ENCODE data around the gene GDF11. TPM values are rescaled to one million over a fixed set of nuclear protein-coding genes. Genes with fewer than 3 reads are reported as not detected.
A peak's percentile ranks its signal among the peaks of the same experiment; 100 is the strongest.

Gene GDF11
- polyA plus RNA-seq, 4 donors, result 21.1 to 26.2 (median 23.8) TPM

DNA sequence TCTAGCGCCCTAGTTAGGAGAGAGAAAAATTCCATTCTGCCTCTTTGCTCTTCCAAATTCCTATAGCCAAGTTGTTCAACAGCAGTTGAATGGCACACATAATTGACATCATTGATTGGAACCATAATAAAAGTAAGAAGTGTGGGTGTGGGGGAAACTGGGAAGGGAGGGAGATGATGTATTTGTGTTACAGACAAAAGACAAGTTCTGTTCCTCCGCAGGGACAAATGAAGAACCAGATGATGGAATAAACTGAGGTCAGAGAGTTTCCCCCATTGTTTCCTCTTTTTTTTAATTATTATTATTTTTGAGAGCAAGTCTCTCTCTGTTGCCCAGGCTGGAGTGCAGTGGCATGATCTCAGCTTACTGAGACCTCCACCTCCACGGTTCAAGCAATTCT, 34.9 kb downstream of the GDF11 start:
- no peak for DNase-seq (ENCODE audit: low read depth in 4 of 4, low spot score in 3 of 4)

DNA sequence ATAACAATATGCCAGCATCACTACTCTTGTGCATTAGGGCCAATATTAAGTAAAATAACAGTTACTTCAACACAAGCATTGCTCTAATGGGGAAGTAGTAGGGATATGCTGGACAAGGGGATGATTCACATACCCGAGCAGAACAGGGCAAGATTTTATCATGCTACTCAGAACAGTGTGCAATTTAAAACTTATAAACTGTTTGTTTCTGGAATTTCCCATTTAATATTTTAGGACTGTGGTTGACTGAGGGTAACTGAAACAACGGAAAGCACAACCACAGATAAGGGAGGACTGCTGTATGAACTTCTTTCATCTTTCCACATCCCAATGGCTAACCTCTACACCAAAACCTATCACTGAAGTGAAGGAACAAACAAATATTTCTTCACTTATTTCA, 37.8 kb downstream of the GDF11 start:
- DNase-seq (ENCODE audit: low read depth in 4 of 4, low spot score in 3 of 4), result no peak

DNA sequence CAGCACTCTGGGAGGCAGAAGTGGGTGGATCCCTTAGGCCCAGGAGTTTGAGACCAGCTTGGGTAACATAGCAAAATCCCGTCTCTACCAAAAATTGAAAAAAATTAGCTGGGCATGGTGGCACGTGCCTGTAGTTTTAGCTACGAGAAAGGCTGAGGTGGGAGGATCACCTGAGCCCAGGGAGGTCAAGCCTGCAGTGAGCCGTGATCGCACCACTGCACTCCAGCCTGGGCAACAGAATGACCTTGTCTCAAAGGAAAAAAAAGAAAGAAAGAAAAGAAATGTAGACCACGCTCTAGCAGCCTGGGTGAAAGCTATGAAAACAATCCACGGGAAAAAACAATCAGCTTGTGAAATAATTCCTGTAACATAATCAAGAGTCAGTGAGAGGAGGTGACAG, 45.6 kb downstream of the GDF11 start:
- no peak for DNase-seq (ENCODE audit: low read depth in 4 of 4, low spot score in 3 of 4)

DNA sequence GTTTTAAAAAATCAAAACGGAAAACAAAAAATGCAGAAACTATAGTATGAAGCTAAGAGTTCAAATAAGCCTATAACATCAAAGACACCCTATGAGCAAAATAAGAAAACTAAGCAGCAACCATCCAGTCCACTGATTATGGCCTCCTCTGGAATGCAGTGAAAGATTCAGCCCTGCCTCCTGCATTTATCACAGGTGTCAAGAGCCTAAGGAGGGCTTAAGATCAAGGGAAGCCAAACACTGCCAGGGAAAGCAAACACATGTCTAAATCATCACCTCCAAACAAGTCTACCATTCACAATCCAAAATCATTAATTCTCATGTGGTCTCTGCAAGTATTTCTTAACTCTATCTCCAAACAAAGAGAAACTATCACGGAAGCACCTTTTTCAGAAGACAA, 46.2 kb downstream of the GDF11 start:
- no peak for DNase-seq (ENCODE audit: low read depth in 4 of 4, low spot score in 3 of 4)

DNA sequence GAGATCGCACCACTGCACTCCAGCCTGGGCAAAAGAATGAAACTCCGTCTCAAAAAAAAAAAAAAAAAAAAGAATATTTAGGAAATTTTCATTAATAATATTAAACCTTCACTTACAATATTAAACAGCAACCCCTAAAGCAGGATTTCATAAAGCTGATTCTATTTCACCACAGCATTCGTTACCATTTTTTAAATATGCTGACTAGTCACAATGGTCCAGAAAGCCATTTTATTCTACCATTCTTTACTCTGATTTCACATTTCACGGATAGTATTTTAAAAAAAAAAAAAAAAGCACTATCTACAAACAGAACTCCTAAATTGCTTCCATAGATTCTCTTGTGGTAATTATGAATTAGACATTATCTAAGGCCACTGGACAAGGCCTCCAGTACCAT, 47.0 kb downstream of the GDF11 start:
- DNase-seq (ENCODE audit: low read depth in 4 of 4, low spot score in 3 of 4), result no peak

DNA sequence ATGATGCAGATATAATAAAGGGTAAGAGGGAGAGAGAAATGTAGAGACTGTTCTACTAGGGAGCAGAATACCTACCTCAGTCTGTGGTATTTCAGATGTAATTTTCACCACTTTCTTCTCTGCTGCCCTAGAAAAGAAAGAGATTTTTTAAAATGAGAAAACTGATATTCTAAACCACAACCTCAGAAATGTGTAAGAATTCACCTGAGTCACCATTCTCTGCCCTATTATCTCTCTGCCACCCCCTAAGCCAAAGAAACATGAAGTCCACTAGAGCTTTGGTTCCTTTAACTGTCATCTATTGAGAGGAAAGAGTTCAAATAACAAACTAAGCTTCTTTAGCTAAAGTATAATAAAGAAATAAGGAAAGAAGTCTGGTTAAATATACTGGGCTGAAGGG, 53.0 kb downstream of the GDF11 start:
- DNase-seq (ENCODE audit: low read depth in 4 of 4, low spot score in 3 of 4), result no peak

DNA sequence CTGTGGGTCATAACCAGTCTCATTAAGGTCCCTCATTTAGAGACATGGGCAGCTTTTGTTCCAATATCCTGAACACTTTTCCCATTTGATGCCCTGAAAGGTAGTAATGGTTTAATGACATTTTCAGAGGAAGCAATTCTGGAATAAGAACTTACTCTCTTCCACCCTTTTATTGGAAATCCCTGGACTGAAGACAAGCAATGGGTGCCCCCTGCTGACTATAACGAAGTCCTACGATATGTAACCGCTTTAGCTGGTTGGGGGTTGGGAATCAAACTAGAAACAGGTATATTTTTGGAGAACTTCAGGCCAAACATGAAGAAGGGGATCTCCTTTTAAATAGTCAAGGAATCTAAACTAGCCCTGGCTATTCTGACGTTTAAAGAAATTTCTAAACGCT, 54.1 kb downstream of the GDF11 start:
- peak in 3 of 4 donors; percentile 47 to 55 (median 47) for DNase-seq (ENCODE audit: low read depth in 4 of 4, low spot score in 3 of 4)

DNA sequence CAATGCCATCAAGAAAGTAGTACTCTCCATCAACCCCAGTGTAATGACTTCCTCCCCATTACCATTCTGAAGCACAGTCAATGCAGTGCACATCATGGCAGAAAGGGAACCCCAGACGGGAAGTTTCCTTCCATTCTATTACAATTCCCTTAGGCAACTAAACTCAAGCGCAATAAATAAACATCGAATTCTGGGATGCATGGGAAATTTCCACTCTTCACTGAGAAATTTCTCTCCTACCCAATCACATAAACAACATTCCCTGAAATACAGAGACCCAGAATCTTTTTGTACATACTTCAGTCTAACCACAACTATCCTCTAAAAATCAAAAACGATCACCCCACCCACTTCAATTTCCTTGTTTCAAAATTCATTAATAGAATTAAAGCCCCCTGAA, 54.6 kb downstream of the GDF11 start:
- no peak for DNase-seq (ENCODE audit: low read depth in 4 of 4, low spot score in 3 of 4)

Other genes starting within 250 kb of the GDF11 start
- gene OR6C4, start 193.5 kb upstream of the GDF11 start, polyA plus RNA-seq (ENCODE audit: insufficient read length in 4 of 4), result not detected
- gene OR2AP1, start 170.7 kb upstream of the GDF11 start, polyA plus RNA-seq (ENCODE audit: insufficient read length in 4 of 4), result not detected
- gene OR10P1, start 106.2 kb upstream of the GDF11 start, polyA plus RNA-seq (ENCODE audit: insufficient read length in 4 of 4), result not detected
- gene ITGA7, start 35.2 kb upstream of the GDF11 start, polyA plus RNA-seq (ENCODE audit: insufficient read length in 4 of 4), result 10 to 100 TPM; 21.1 to 46.5 (median 39.0) TPM
- gene BLOC1S1, start 27.1 kb upstream of the GDF11 start, polyA plus RNA-seq (ENCODE audit: insufficient read length in 4 of 4), result 100 to 1,000 TPM in 3 of 4 donors, 10 to 100 TPM in 1; 79.4 to 122 (median 114) TPM
- gene RDH5, start 22.7 kb upstream of the GDF11 start, polyA plus RNA-seq (ENCODE audit: insufficient read length in 4 of 4), result 10 to 100 TPM in 3 of 4 donors, 1 to 10 TPM in 1; 8.4 to 38.2 (median 21.1) TPM
- gene CD63, start 14.1 kb upstream of the GDF11 start, polyA plus RNA-seq (ENCODE audit: insufficient read length in 4 of 4), result 100 to 1,000 TPM; 617 to 773 (median 715) TPM
- 100 to 1,000 TPM; 101 to 141 (median 116) TPM for gene SARNP, start 74.6 kb downstream of the GDF11 start, polyA plus RNA-seq (ENCODE audit: insufficient read length in 4 of 4)
- 10 to 100 TPM; 17.7 to 35.6 (median 34.0) TPM for gene ORMDL2, start 74.9 kb downstream of the GDF11 start, polyA plus RNA-seq (ENCODE audit: insufficient read length in 4 of 4)
- 10 to 100 TPM; 31.7 to 43.6 (median 39.2) TPM for gene DNAJC14, start 86.5 kb downstream of the GDF11 start, polyA plus RNA-seq (ENCODE audit: insufficient read length in 4 of 4)
- 1 to 10 TPM in 3 of 4 donors, under 1 TPM in 1; 0.99 to 9.0 (median 1.1) TPM for gene MMP19, start 99.8 kb downstream of the GDF11 start, polyA plus RNA-seq (ENCODE audit: insufficient read length in 4 of 4)
- 10 to 100 TPM; 28.1 to 39.1 (median 35.7) TPM for gene PYM1, start 184.8 kb downstream of the GDF11 start, polyA plus RNA-seq (ENCODE audit: insufficient read length in 4 of 4)
- gene DGKA, start 188.0 kb downstream of the GDF11 start, polyA plus RNA-seq (ENCODE audit: insufficient read length in 4 of 4), result 10 to 100 TPM; 18.2 to 28.1 (median 23.5) TPM
- gene PMEL, start 222.9 kb downstream of the GDF11 start, polyA plus RNA-seq (ENCODE audit: insufficient read length in 4 of 4), result 1 to 10 TPM; 2.0 to 4.2 (median 3.2) TPM
- gene CDK2, start 223.7 kb downstream of the GDF11 start, polyA plus RNA-seq (ENCODE audit: insufficient read length in 4 of 4), result 10 to 100 TPM; 58.8 to 71.5 (median 66.9) TPM
- 100 to 1,000 TPM; 140 to 172 (median 166) TPM for gene RAB5B, start 231.0 kb downstream of the GDF11 start, polyA plus RNA-seq (ENCODE audit: insufficient read length in 4 of 4)